ENCODE results near the gene MEGF10. TPM values are rescaled to one million over a fixed set of nuclear protein-coding genes. Genes with fewer than 3 reads are reported as not detected.
A peak's percentile ranks its signal among the peaks of the same experiment; 100 is the strongest.
"Not testable (repeated sequence)": the region's sequence is repeated elsewhere in the genome, so short reads cannot be mapped to it uniquely, and the experiment has no call there.

MEGF10 gene
- total RNA-seq, 4 donors from 2014 or later: 0.50 to 2.9 (median 0.95) TPM

- DNase-seq (ENCODE audit: extremely low spot score): no peak
- WGBS: 53% methylated on average over 7 of the region's 7 CpGs
Measured at GRCh38 chr5:127313847-127314473, 23.4 kb downstream of the MEGF10 start.

DNA sequence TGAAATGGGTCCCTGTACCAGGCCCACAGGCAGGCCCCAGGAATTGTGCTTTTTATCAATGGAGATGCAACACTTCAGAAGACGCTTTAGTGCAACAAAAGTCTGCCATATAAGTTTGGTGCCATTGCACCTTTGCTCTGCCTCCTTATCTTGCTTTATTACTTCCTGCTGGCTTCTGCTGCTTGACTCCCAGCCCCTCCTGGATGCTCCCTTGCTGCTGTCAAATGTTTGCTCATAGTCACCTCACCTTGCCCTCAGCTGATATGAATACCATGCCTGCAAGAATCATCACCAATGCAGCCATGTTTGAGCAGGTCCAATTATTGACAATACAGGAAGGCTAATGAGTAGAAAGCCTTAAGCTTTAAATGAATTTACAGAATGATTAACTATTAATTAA is 25.4 kb downstream of the MEGF10 start:
- H3K4me1 ChIP-seq: peaks cover 0 to 6% (median 2%) of the 10 kb centered on the region in 4 donors
- H3K4me3 ChIP-seq: no peak overlapping the region
- H3K27me3 ChIP-seq: peaks cover 0 to 9% (median 0%) of the 10 kb centered on the region in 4 donors
- no peaks in the 10 kb centered on the region for H3K9me3 ChIP-seq
- no peaks in the 10 kb centered on the region for H3K36me3 ChIP-seq
- 100% methylated on average over 1 of the region's 1 CpG for WGBS
- no peak for DNase-seq (ENCODE audit: extremely low spot score)
- no peak overlapping the region for H3K27ac ChIP-seq (replicated peaks in 1 of 4)
- no peak for TF ChIP-seq EP300 (IDR thresholded peaks at IDR 0.05)
- no peak for TF ChIP-seq POLR2A (IDR thresholded peaks at IDR 0.05; ENCODE audit: low read depth)
- TF ChIP-seq CTCF (IDR thresholded peaks at IDR 0.05): no peak
- no peak for TF ChIP-seq POLR2AphosphoS5 (IDR thresholded peaks at IDR 0.05)
- intact Hi-C loops (cut with DNase I): no loop called here

More at GRCh38 chr5:127313847-127314473, 23.4 kb downstream of the MEGF10 start:
- no peaks in the 10 kb centered on the region for H3K9me3 ChIP-seq
- H3K36me3 ChIP-seq: no peaks in the 10 kb centered on the region
- peaks cover 0 to 6% (median 2%) of the 10 kb centered on the region in 4 donors for H3K4me1 ChIP-seq
- no peak for TF ChIP-seq POLR2A (IDR thresholded peaks at IDR 0.05; ENCODE audit: low read depth)
- no peak for TF ChIP-seq EP300 (IDR thresholded peaks at IDR 0.05)
- no peak for TF ChIP-seq POLR2AphosphoS5 (IDR thresholded peaks at IDR 0.05)
- peak; percentile 29 to 57 (median 43) for TF ChIP-seq CTCF (IDR thresholded peaks at IDR 0.05)
- peaks cover 0 to 9% (median 0%) of the 10 kb centered on the region in 4 donors for H3K27me3 ChIP-seq
- intact Hi-C loops (cut with DNase I): no loop called here
- H3K27ac ChIP-seq (replicated peaks in 1 of 4): no peak overlapping the region
- H3K4me3 ChIP-seq: no peak overlapping the region

DNA sequence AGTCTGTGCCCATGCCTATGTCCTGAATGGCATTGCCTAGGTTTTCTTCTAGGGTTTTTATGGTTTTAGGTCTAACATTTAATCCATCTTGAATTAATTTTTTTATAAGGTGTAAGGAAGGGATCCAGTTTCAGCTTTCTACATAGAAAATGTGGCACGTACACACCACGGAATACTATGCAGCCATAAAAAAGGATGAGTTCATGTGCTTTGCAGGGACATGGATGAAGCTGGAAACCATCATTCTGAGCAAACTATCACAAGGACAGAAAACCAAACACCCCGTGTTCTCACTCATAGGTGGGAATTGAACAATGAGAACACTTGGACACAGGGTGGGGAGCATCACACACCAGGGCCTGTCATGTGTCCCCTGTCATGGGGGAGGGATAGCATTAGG is 26.8 kb downstream of the MEGF10 start:
- WGBS: 98% methylated on average over 3 of the region's 3 CpGs
- H3K4me3 ChIP-seq; H3K36me3 ChIP-seq; H3K4me1 ChIP-seq; DNase-seq (ENCODE audit: extremely low spot score); H3K9me3 ChIP-seq; H3K27me3 ChIP-seq; H3K27ac ChIP-seq (replicated peaks in 1 of 4); intact Hi-C loops (cut with DNase I): not testable (repeated sequence)

DNA sequence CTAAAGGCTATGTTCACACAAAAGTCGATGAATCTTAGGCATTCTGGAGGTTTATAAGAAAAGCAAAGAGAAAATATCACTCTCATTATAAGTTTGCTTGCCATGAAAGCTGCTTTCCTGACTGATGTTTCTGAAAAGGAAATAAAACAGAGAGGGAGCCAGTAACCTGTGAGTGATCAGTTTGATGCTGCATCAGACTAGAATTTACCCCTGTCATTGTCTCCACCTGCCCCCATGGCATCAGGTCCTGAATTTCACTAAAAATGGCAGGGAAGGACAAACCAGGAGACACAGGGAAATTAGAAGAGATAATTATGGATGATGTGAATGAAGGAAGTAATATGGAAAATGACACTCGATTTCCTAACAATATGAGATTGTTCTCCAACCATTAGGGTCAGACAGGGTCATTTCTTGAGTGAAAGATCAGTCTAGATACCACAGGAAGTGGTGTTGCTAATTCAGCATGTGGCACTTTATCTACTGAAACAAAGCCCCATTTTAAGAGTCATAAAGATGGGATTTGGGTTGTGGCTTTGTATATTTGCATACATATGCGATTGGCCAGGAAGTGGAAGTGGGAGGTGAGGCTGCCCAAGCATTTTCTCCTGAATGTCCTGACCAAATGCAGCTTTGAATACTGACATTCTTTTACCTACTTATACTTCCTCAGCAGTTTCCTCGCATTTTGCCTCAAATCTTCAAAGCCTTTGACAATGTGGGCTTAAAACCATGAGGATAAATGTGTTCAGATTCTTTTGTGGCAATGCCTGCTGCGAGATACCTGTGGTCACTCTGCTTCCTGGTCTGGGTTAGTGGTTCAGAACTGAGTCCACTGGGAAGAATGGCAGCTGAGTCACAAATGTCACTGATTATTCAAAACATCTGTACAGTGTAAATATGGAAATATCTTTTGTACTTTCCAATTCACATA is 29.7 kb downstream of the MEGF10 start:
- TF ChIP-seq CTCF (IDR thresholded peaks at IDR 0.05): no peak
- TF ChIP-seq POLR2AphosphoS5 (IDR thresholded peaks at IDR 0.05): no peak
- no peak for TF ChIP-seq EP300 (IDR thresholded peaks at IDR 0.05)
- no peak for TF ChIP-seq POLR2A (IDR thresholded peaks at IDR 0.05; ENCODE audit: low read depth)
- H3K27me3 ChIP-seq: peaks cover 0 to 9% (median 0%) of the 10 kb centered on the region in 4 donors
- H3K4me1 ChIP-seq: no peaks in the 10 kb centered on the region
- H3K36me3 ChIP-seq: no peaks in the 10 kb centered on the region
- no peak overlapping the region for H3K27ac ChIP-seq (replicated peaks in 1 of 4)
- no peak overlapping the region for H3K4me3 ChIP-seq
- 50% methylated on average over 5 of the region's 5 CpGs for WGBS
- intact Hi-C loops (cut with DNase I): no loop called here
- no peak for DNase-seq (ENCODE audit: extremely low spot score)
- H3K9me3 ChIP-seq: no peaks in the 10 kb centered on the region

- Histone ChIP-seq H3K36me3 (no peaks in the 10 kb centered on the region), H3K27me3 (peaks cover 0 to 9% (median 0%) of the 10 kb centered on the region in 4 donors), H3K4me3 (no peak overlapping the region), H3K9me3 (no peaks in the 10 kb centered on the region), H3K4me1 (no peaks in the 10 kb centered on the region), H3K27ac (replicated peaks in 1 of 4) (no peak overlapping the region)
- 77% methylated on average over 2 of the region's 2 CpGs for WGBS
- intact Hi-C loops (cut with DNase I): no loop called here
- no peak for TF ChIP-seq EP300 (IDR thresholded peaks at IDR 0.05)
- no peak for TF ChIP-seq CTCF (IDR thresholded peaks at IDR 0.05)
- TF ChIP-seq POLR2A (IDR thresholded peaks at IDR 0.05; ENCODE audit: low read depth): no peak
- no peak for DNase-seq (ENCODE audit: extremely low spot score)
Measured at GRCh38 chr5:127321465-127321864, 30.9 kb downstream of the MEGF10 start.

All from esophagus muscularis mucosa (tissue), 4 donors.